ENCODE results near the gene CCDC91. TPM values are rescaled to one million over a fixed set of nuclear protein-coding genes. Genes with fewer than 3 reads are reported as not detected.

Gene CCDC91
- 10 to 100 TPM; 19.0 to 22.1 TPM for total RNA-seq

GRCh38 chr12:28190321-28191050, at the start of gene CCDC91:
Gene CCDC91, plus strand, starts transcription at chr12:28190456. Its CDS starts 66,760 bp downstream, at chr12:28257216.
- POLR2A ChIA-PET = interaction anchor here (0.6 to 2.1 kb wide), 5 partner anchors 32 to 1131 kb away, joined by 3 to 8 read pairs (median 5); no protein-coding TSS in a partner anchor
- CTCF ChIA-PET = interaction anchor here (1.4 kb wide), 1 partner anchor 62 kb away, joined by 4 read pairs; no protein-coding TSS in a partner anchor

GRCh38 chr12:28144059-28144458, 46.2 kb upstream of the CCDC91 start:
- ChIA-PET CTCF (no interaction called here), POLR2A (no interaction called here)

- POLR2A ChIA-PET = no interaction called here
- CTCF ChIA-PET = no interaction called here
Measured at GRCh38 chr12:28144532-28144931, 45.7 kb upstream of the CCDC91 start.

- ChIA-PET CTCF (no interaction called here), POLR2A (no interaction called here)
Measured at GRCh38 chr12:28145216-28145615, 45.0 kb upstream of the CCDC91 start.

- POLR2A ChIA-PET = no interaction called here
- CTCF ChIA-PET = no interaction called here
Measured at GRCh38 chr12:28149279-28149678, 41.0 kb upstream of the CCDC91 start.

- POLR2A ChIA-PET = interaction anchor here (0.6 kb wide), 1 partner anchor 445 kb away, joined by 3 read pairs; no protein-coding TSS in a partner anchor
Measured at GRCh38 chr12:28156362-28156761, 33.9 kb upstream of the CCDC91 start.

GRCh38 chr12:28156804-28157203, 33.5 kb upstream of the CCDC91 start:
- ChIA-PET CTCF (no interaction called here), POLR2A (interaction anchor here (0.6 kb wide), 1 partner anchor 445 kb away, joined by 3 read pairs; no protein-coding TSS in a partner anchor)

More at GRCh38 chr12:28156362-28156761, 33.9 kb upstream of the CCDC91 start:
- CTCF ChIA-PET = no interaction called here

GRCh38 chr12:28158353-28158752, 31.9 kb upstream of the CCDC91 start:
- ChIA-PET CTCF (no interaction called here), POLR2A (no interaction called here)

GRCh38 chr12:28159688-28160087, 30.6 kb upstream of the CCDC91 start:
- CTCF ChIA-PET = no interaction called here

GRCh38 chr12:28161697-28162096, 28.6 kb upstream of the CCDC91 start:
- CTCF ChIA-PET = no interaction called here
- POLR2A ChIA-PET = no interaction called here

More at GRCh38 chr12:28159688-28160087, 30.6 kb upstream of the CCDC91 start:
- POLR2A ChIA-PET = no interaction called here

- CTCF ChIA-PET = interaction anchor here (0.7 kb wide), 1 partner anchor 16 kb away, joined by 3 read pairs; no protein-coding TSS in a partner anchor
- POLR2A ChIA-PET = no interaction called here
Measured at GRCh38 chr12:28162697-28163096, 27.6 kb upstream of the CCDC91 start.

- POLR2A ChIA-PET = no interaction called here
- CTCF ChIA-PET = no interaction called here
Measured at GRCh38 chr12:28164644-28165275, 25.5 kb upstream of the CCDC91 start.

- ChIA-PET CTCF (no interaction called here), POLR2A (no interaction called here)
Measured at GRCh38 chr12:28167981-28168485, 22.2 kb upstream of the CCDC91 start.

GRCh38 chr12:28171356-28172060, 18.7 kb upstream of the CCDC91 start:
- POLR2A ChIA-PET = no interaction called here

GRCh38 chr12:28172434-28173030, 17.7 kb upstream of the CCDC91 start:
- CTCF ChIA-PET = no interaction called here
- POLR2A ChIA-PET = no interaction called here

More at GRCh38 chr12:28171356-28172060, 18.7 kb upstream of the CCDC91 start:
- CTCF ChIA-PET = no interaction called here

GRCh38 chr12:28173440-28173839, 16.8 kb upstream of the CCDC91 start:
- ChIA-PET POLR2A (no interaction called here), CTCF (no interaction called here)

- ChIA-PET POLR2A (interaction anchor here (0.6 kb wide), 1 partner anchor 9 kb away, joined by 3 read pairs; no protein-coding TSS in a partner anchor), CTCF (no interaction called here)
Measured at GRCh38 chr12:28175098-28175589, 15.1 kb upstream of the CCDC91 start.

GRCh38 chr12:28176295-28176694, 14.0 kb upstream of the CCDC91 start:
- ChIA-PET CTCF (no interaction called here), POLR2A (no interaction called here)

- ChIA-PET POLR2A (no interaction called here), CTCF (no interaction called here)
Measured at GRCh38 chr12:28177461-28177860, 12.8 kb upstream of the CCDC91 start.

GRCh38 chr12:28177905-28178304, 12.4 kb upstream of the CCDC91 start:
- ChIA-PET POLR2A (no interaction called here), CTCF (no interaction called here)

Data from activated CD8-positive, alpha-beta memory T cell treated with anti-CD3 and anti-CD28 coated beads for 36 hours (primary cell).